Fibroblast of villous mesenchyme (primary cell): ENCODE data around the gene RTKN2. TPM values are rescaled to one million over a fixed set of nuclear protein-coding genes. Genes with fewer than 3 reads are reported as not detected.
A peak's percentile ranks its signal among the peaks of the same experiment; 100 is the strongest.

Source experiments
- DNase-seq: peaks from one replicate; pipeline ENCODE4 v3.0.0-alpha.2; 2010; ENCODE audit warnings: low read depth
- H3K4me3 ChIP-seq: 2 replicates; pipeline ENCODE4 v1.5.1; 2011; ENCODE audit warnings: low read depth, mild to moderate bottlenecking, low read length
- CTCF ChIP-seq: IDR thresholded peaks from 2 replicates; pipeline ENCODE4 v1.5.1; 2012; ENCODE audit warnings: low read depth, mild to moderate bottlenecking, low read length; ENCODE audit not compliant: insufficient read depth
- total RNA-seq: library from RNA; depleted of rRNA; stranded (reverse); fragments of >200 nt; gene quantifications from 2 replicates; pipeline ENCODE4 v1.2.3, GENCODE V29; 2012

RTKN2 gene, protein sequence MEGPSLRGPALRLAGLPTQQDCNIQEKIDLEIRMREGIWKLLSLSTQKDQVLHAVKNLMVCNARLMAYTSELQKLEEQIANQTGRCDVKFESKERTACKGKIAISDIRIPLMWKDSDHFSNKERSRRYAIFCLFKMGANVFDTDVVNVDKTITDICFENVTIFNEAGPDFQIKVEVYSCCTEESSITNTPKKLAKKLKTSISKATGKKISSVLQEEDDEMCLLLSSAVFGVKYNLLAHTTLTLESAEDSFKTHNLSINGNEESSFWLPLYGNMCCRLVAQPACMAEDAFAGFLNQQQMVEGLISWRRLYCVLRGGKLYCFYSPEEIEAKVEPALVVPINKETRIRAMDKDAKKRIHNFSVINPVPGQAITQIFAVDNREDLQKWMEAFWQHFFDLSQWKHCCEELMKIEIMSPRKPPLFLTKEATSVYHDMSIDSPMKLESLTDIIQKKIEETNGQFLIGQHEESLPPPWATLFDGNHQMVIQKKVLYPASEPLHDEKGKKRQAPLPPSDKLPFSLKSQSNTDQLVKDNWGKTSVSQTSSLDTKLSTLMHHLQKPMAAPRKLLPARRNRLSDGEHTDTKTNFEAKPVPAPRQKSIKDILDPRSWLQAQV
- total RNA-seq: 8.7 and 15.1 TPM in 2 replicates

GRCh38 chr10:62268399-62269114 lies at the start of gene RTKN2:
RTKN2 (minus strand) TSS chr10:62268844; CDS start chr10:62268610, 234 bp downstream.
- peak; percentile 89 for DNase-seq
- H3K4me3 ChIP-seq: peak within 1 kb of the TSS; percentile 79
- no peak for TF ChIP-seq CTCF

GRCh38 chr10:62317257-62317656 lies 48.6 kb upstream of the RTKN2 start:
- no peak for DNase-seq
- H3K4me3 ChIP-seq: no peak overlapping the region
- no peak for TF ChIP-seq CTCF

GRCh38 chr10:62309254-62309653 lies 40.6 kb upstream of the RTKN2 start:
- no peak for DNase-seq
- no peak for TF ChIP-seq CTCF
- no peak overlapping the region for H3K4me3 ChIP-seq

DNA sequence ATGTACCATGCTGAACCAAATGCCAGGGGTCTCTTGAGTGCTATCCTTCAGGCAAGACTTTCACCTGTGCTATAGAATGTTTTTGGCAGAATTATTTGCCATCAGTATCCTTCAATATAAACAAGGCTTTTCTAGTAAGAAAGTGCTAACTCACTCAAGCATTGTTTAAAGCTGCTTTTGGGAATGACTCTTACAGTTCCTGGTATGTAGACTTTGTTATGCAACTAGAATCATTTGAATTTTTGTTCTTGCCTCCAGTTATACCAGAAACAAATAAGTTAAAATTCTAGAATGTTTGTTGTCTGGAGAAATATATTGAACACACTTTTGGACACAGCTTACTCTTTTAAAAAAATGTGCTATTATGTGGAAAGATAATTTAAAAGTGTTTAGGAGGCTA lies 39.5 kb upstream of the RTKN2 start:
- no peak overlapping the region for H3K4me3 ChIP-seq
- no peak for TF ChIP-seq CTCF
- DNase-seq: peak; percentile 12

- no peak for DNase-seq
- H3K4me3 ChIP-seq: no peak overlapping the region
- TF ChIP-seq CTCF: no peak
These were observed 39.0 kb upstream of the RTKN2 start for GRCh38 chr10:62307635-62308034.

DNA sequence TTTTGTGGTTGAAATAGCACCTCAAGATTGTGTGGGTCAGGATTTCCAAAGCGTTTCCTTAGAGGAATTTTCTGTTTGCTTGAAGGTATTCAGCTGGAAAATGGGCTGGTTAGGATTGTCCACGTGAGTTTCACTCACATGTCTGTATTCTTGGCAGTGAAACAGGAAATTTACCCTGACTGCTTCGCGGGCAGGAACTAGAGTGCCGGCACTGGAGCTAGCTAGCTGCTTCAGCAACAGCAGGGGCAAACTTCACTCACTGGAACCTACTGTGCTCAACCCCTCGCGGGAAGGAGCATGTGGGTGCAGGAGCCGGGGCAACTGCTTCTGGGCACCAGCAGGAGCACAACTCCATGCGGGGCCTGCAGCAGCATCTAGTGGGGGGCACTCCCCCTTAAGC lies 38.0 kb upstream of the RTKN2 start:
- no peak overlapping the region for H3K4me3 ChIP-seq
- no peak for DNase-seq
- no peak for TF ChIP-seq CTCF
